IPS DF 4.7 (cell line): ENCODE measurements around the gene CMYA5.
A peak's percentile ranks its signal among the peaks of the same experiment; 100 is the strongest.

Source experiments
- DNase-seq: peaks from one replicate; pipeline ENCODE4 v3.0.0-alpha.2; 2013; ENCODE audit warnings: low spot score; ENCODE audit errors: extremely low read depth

Gene CMYA5

GRCh38 chr5:79793304-79793703 lies 103.7 kb downstream of the CMYA5 start:
- no peak for DNase-seq

GRCh38 chr5:79793722-79794121 lies 104.1 kb downstream of the CMYA5 start:
- no peak for DNase-seq

DNA sequence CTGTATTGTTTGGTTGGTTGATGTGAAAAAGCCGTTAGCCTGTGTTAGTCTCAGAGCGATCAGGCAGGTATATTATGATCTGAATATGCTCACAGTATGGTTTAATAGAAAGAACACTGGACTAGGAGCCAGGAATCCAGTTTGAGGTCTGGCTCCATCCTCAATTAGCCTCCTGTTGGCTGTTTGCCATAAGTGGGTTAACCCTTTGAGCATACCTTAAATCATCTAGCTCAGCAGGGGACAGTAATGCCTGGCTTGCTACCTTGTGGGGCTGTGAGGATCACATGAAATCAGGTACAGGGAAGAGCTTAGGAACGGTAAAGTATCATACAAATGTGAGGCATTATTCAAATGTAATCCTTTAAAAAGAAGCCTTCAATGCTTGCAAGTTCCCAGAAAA lies 104.7 kb downstream of the CMYA5 start:
- DNase-seq, result no peak

- no peak for DNase-seq
Measured at GRCh38 chr5:79795764-79796398, 106.2 kb downstream of the CMYA5 start.

GRCh38 chr5:79798893-79799590 lies 109.4 kb downstream of the CMYA5 start:
- no peak for DNase-seq

GRCh38 chr5:79800979-79801827 lies 111.6 kb downstream of the CMYA5 start:
- no peak for DNase-seq

DNA sequence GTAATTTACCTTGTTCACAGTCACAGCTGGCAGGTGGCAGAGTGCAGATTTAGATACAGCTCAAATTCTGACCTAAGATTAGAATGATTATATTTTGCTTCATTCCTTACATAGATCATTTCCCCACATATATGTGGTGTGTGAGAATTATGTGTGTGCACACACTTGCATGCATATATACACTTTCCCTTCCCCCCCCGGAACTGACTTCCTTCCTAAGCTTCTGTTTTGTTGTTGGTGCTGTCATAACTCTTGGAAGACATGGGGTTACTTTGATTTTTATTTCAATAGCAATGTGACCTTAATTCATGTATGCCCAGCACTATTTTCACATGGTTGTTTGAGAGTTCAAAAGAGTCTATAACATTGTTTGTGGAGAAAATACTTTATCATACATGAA lies 112.8 kb downstream of the CMYA5 start:
- DNase-seq, result no peak

DNA sequence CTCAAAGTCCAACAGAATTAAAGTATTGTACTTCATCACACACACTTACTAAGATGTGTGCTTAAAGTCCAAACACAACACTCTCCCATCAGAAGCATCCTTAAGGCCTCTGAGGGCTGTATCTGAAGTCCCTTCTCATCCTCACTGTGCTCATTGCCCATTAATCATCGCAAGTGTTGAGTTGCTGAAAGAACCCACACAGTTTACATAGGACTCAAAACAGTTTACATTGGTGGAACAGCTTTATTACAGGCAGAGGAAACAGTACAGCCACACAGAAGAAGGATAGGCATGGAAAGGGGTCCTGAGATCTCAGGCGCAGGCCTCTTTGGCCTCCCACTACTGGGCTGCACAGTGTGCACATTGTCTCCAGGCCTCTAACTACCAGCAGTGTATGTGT lies 113.4 kb downstream of the CMYA5 start:
- no peak for DNase-seq

GRCh38 chr5:79806741-79807140 lies 117.1 kb downstream of the CMYA5 start:
- no peak for DNase-seq

- no peak for DNase-seq
Measured at GRCh38 chr5:79809743-79810142, 120.1 kb downstream of the CMYA5 start.

DNA sequence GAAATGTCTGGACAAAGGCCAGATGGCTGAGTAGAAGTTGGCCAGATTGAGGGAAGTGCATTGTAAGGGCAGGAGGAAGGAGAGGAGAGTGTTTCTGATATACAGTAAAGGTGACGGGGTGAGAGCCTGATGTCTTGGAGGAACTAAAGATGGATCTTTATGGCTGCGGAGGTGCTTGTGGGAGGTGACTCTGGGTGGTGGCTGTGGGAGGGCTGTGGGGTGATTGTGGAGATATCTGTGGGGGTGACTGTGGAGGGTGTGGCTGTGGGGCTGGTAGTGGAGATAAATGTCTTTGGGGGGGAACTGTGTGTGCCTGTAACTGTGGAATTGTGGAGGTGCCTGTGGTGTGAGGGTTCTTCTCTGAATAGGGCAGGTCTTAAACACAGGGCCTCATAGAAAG lies 121.4 kb downstream of the CMYA5 start:
- no peak for DNase-seq

GRCh38 chr5:79811904-79812303 lies 122.3 kb downstream of the CMYA5 start:
- no peak for DNase-seq

- no peak for DNase-seq
Measured at GRCh38 chr5:79814699-79815098, 125.1 kb downstream of the CMYA5 start.

- no peak for DNase-seq
Measured at GRCh38 chr5:79816014-79816413, 126.4 kb downstream of the CMYA5 start.

GRCh38 chr5:79820648-79821047 lies 131.0 kb downstream of the CMYA5 start:
- DNase-seq, result no peak

- no peak for DNase-seq
Measured at GRCh38 chr5:79824444-79824843, 134.8 kb downstream of the CMYA5 start.

GRCh38 chr5:79825802-79826201 lies 136.2 kb downstream of the CMYA5 start:
- no peak for DNase-seq

DNA sequence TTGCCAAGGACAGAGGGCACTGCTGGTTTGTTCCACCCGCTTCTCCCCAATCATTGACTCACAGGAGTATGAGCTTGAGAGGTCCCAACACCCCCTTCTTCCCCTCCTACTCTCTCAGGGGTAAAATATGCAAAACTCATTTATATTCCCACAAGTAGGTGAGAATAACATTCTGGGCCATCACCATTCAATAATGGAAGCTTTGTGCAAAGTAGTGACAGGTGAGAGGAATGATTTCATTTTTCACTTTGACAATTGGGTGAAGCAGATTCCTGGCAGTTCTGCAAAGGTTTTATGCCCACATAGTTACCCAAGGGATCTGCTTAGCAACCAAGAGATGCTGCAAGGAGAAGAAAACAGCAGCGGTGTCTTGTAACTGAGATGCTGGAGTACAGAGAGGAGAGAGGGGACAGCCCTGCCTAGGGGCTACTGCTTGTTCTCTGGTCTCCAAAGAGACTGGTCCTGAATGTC lies 137.6 kb downstream of the CMYA5 start:
- no peak for DNase-seq

GRCh38 chr5:79829260-79829659 lies 139.6 kb downstream of the CMYA5 start:
- peak; percentile 49 for DNase-seq

- no peak for DNase-seq
Measured at GRCh38 chr5:79831381-79832309, 142.0 kb downstream of the CMYA5 start.

- DNase-seq, result no peak
Measured at GRCh38 chr5:79832911-79833310, 143.3 kb downstream of the CMYA5 start.
